ENCODE results near the gene INPP5E. TPM values are rescaled to one million over a fixed set of nuclear protein-coding genes. Genes with fewer than 3 reads are reported as not detected.

INPP5E gene
- total RNA-seq, 1 experiment from 2014 or later, result 18.2 TPM

GRCh38 chr9:136448655-136449054, 9.0 kb upstream of the INPP5E start:
- ChIA-PET CTCF (no interaction called here), POLR2A (ENCODE audit: unreplicated experiment) (no interaction called here)
- Histone ChIP-seq H3K79me2 (ENCODE audit: low read depth) (no peaks in the 10 kb centered on the region), H3K27me3 (ENCODE audit: insufficient read depth, low read depth) (no peaks in the 10 kb centered on the region), H3K36me3 (ENCODE audit: low read depth) (peaks cover 5% of the 10 kb centered on the region; the same call in 1 of the 2 replicates), H3K4me2 (no peak overlapping the region), H3F3A (ENCODE audit: insufficient read depth, low read depth) (no peaks in the 10 kb centered on the region; the same call in 1 of the 2 replicates), H3K4me1 (replicated peaks; ENCODE audit: insufficient read depth) (no peaks in the 10 kb centered on the region), H3K27ac (no peak overlapping the region), H3K4me3 (no peak overlapping the region), H3K9me2 (ENCODE audit: insufficient read depth) (no peaks in the 10 kb centered on the region), H2AFZ (no peak overlapping the region), H3K9me3 (ENCODE audit: insufficient read depth, low read depth) (no peaks in the 10 kb centered on the region), H4K20me1 (ENCODE audit: insufficient read depth) (peaks cover 11% of the 10 kb centered on the region)
- BruUV-seq (replicated peaks), result no TSS peak
- intact Hi-C loops (cut with micrococcal nuclease; ENCODE audit: unreplicated experiment), result no loop called here
- TF ChIP-seq CTCF (conservative IDR thresholded peaks at IDR 0.05), result no peak
- no peak for TF ChIP-seq EZH2 (IDR thresholded peaks at IDR 0.05; ENCODE audit: low read depth)
- no peak for DNase-seq

- H4K20me1 ChIP-seq (ENCODE audit: insufficient read depth), result peaks cover 4% of the 10 kb centered on the region
- POLR2A ChIA-PET (ENCODE audit: unreplicated experiment), result no interaction called here
- H3F3A ChIP-seq (ENCODE audit: insufficient read depth, low read depth), result peaks cover 7% of the 10 kb centered on the region; the same call in 1 of the 2 replicates
- H3K4me1 ChIP-seq (replicated peaks; ENCODE audit: insufficient read depth), result no peaks in the 10 kb centered on the region
- no peak overlapping the region for H2AFZ ChIP-seq
- H3K27me3 ChIP-seq (ENCODE audit: insufficient read depth, low read depth), result no peaks in the 10 kb centered on the region
- H3K36me3 ChIP-seq (ENCODE audit: low read depth), result peaks cover 5% of the 10 kb centered on the region; the same call in 1 of the 2 replicates
- TF ChIP-seq CTCF (conservative IDR thresholded peaks at IDR 0.05) (no peak), EZH2 (IDR thresholded peaks at IDR 0.05; ENCODE audit: low read depth) (no peak)
- BruUV-seq (replicated peaks), result no TSS peak
- CTCF ChIA-PET, result no interaction called here
- H3K9me2 ChIP-seq (ENCODE audit: insufficient read depth), result no peaks in the 10 kb centered on the region
- H3K4me3 ChIP-seq, result no peak overlapping the region
- H3K9me3 ChIP-seq (ENCODE audit: insufficient read depth, low read depth), result no peaks in the 10 kb centered on the region
- H3K4me2 ChIP-seq, result no peak overlapping the region
- DNase-seq, result no peak
- no peaks in the 10 kb centered on the region for H3K79me2 ChIP-seq (ENCODE audit: low read depth)
- H3K27ac ChIP-seq, result no peak overlapping the region
- intact Hi-C loops (cut with micrococcal nuclease; ENCODE audit: unreplicated experiment), result no loop called here
Measured at GRCh38 chr9:136447173-136447778, 7.6 kb upstream of the INPP5E start.

GRCh38 chr9:136445799-136446198, 6.2 kb upstream of the INPP5E start:
- H3K36me3 ChIP-seq (ENCODE audit: low read depth), result no peaks in the 10 kb centered on the region; the same call in 1 of the 2 replicates
- no peaks in the 10 kb centered on the region for H3K79me2 ChIP-seq (ENCODE audit: low read depth)
- H3K27ac ChIP-seq, result no peak overlapping the region
- H3K9me3 ChIP-seq (ENCODE audit: insufficient read depth, low read depth), result no peaks in the 10 kb centered on the region
- peaks cover 21% of the 10 kb centered on the region for H3F3A ChIP-seq (ENCODE audit: insufficient read depth, low read depth)
- POLR2A ChIA-PET (ENCODE audit: unreplicated experiment), result no interaction called here
- no peaks in the 10 kb centered on the region for H3K4me1 ChIP-seq (replicated peaks; ENCODE audit: insufficient read depth)
- H4K20me1 ChIP-seq (ENCODE audit: insufficient read depth), result peaks cover 4% of the 10 kb centered on the region
- CTCF ChIA-PET, result interaction anchor here (0.7 kb wide), 1 partner anchor 239 kb away, joined by 4 read pairs; no protein-coding TSS in a partner anchor
- H3K9me2 ChIP-seq (ENCODE audit: insufficient read depth), result no peaks in the 10 kb centered on the region
- no peak for DNase-seq
- no peak overlapping the region for H2AFZ ChIP-seq
- H3K4me3 ChIP-seq, result no peak overlapping the region
- H3K27me3 ChIP-seq (ENCODE audit: insufficient read depth, low read depth), result no peaks in the 10 kb centered on the region
- intact Hi-C loops (cut with micrococcal nuclease; ENCODE audit: unreplicated experiment), result no loop called here
- H3K4me2 ChIP-seq, result no peak overlapping the region
- BruUV-seq (replicated peaks), result no TSS peak
- no peak for TF ChIP-seq EZH2 (IDR thresholded peaks at IDR 0.05; ENCODE audit: low read depth)
- TF ChIP-seq CTCF (conservative IDR thresholded peaks at IDR 0.05), result no peak

All from PC-9 (cell line).